Measurements from ENCODE around the gene PREX1.

DNA sequence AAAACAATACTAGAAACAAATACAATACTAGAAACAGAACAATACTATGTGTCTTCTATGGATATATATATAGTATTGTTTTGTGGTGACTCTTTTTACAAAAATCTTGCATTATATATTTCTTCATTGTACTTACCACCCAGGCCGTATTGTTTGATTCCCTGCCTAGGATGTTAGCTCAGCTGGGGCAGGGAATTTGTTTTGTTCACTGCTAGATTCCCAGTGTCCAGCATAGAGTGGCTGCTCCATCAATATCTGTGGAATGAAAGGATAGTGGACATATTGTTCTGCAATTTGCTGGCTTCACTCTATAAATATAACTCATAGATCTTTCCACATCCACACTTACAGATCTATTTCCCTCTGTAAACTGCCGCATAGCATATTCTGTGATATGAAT lies 21.5 kb upstream of the PREX1 start:
- TF ChIP-seq, protein P1, sequence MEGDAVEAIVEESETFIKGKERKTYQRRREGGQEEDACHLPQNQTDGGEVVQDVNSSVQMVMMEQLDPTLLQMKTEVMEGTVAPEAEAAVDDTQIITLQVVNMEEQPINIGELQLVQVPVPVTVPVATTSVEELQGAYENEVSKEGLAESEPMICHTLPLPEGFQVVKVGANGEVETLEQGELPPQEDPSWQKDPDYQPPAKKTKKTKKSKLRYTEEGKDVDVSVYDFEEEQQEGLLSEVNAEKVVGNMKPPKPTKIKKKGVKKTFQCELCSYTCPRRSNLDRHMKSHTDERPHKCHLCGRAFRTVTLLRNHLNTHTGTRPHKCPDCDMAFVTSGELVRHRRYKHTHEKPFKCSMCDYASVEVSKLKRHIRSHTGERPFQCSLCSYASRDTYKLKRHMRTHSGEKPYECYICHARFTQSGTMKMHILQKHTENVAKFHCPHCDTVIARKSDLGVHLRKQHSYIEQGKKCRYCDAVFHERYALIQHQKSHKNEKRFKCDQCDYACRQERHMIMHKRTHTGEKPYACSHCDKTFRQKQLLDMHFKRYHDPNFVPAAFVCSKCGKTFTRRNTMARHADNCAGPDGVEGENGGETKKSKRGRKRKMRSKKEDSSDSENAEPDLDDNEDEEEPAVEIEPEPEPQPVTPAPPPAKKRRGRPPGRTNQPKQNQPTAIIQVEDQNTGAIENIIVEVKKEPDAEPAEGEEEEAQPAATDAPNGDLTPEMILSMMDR (conservative IDR thresholded peaks at IDR 0.05) = no peak
- TF ChIP-seq EZH2 (IDR thresholded peaks at IDR 0.05; ENCODE audit: low read depth) = no peak

Measured in PC-9 (cell line).